ENCODE measurements around the gene OSTN. TPM values are rescaled to one million over a fixed set of nuclear protein-coding genes. Genes with fewer than 3 reads are reported as not detected.

OSTN gene
- total RNA-seq, 1 donor from 2014 or later: 0.14 TPM

DNA sequence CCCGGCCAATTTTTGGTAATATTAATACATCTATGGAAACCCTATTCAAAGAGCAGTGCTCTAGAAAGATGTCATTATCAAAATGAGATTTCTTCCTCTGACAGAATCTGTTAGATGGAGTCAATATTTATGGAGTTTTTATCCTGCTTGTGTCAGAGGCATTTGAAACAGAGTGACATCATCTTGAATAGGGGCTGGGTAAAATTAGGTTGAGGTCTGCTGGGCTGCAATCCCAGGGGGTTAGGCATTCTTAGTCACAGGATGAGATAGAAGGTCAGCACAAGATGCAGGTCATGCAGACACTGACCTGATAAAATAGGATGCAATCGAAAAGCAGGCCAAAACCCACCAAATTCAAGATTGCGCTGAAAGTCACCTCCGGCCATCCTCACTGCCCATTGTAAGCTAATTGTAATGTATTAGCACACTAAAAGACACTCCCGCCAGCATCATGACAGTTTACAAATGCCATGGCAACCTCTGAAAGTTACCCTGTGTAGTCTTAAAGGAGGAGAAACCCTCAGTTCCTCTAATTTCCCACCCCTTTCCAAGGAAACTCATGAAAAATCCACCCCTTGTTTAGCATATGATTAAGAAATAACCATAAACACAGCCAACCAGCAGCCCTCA is 102.9 kb downstream of the OSTN start:
- H3K36me3 Mint-ChIP-seq (ENCODE audit: insufficient read depth): no peaks in the 10 kb centered on the region
- no peak overlapping the region for H3K27ac Mint-ChIP-seq
- no peak for DNase-seq (ENCODE audit: low spot score, unreplicated experiment)
- peaks cover 12% of the 10 kb centered on the region for H3K4me1 Mint-ChIP-seq (ENCODE audit: low read depth)
- H3K9me3 Mint-ChIP-seq (ENCODE audit: low read depth): no peaks in the 10 kb centered on the region
- TF ChIP-seq, protein P1, sequence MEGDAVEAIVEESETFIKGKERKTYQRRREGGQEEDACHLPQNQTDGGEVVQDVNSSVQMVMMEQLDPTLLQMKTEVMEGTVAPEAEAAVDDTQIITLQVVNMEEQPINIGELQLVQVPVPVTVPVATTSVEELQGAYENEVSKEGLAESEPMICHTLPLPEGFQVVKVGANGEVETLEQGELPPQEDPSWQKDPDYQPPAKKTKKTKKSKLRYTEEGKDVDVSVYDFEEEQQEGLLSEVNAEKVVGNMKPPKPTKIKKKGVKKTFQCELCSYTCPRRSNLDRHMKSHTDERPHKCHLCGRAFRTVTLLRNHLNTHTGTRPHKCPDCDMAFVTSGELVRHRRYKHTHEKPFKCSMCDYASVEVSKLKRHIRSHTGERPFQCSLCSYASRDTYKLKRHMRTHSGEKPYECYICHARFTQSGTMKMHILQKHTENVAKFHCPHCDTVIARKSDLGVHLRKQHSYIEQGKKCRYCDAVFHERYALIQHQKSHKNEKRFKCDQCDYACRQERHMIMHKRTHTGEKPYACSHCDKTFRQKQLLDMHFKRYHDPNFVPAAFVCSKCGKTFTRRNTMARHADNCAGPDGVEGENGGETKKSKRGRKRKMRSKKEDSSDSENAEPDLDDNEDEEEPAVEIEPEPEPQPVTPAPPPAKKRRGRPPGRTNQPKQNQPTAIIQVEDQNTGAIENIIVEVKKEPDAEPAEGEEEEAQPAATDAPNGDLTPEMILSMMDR (IDR thresholded peaks at IDR 0.05; ENCODE audit: unreplicated experiment): no peak
- H3K4me3 Mint-ChIP-seq (ENCODE audit: low read depth): no peak overlapping the region
- H3K27me3 Mint-ChIP-seq: no peaks in the 10 kb centered on the region

DNA sequence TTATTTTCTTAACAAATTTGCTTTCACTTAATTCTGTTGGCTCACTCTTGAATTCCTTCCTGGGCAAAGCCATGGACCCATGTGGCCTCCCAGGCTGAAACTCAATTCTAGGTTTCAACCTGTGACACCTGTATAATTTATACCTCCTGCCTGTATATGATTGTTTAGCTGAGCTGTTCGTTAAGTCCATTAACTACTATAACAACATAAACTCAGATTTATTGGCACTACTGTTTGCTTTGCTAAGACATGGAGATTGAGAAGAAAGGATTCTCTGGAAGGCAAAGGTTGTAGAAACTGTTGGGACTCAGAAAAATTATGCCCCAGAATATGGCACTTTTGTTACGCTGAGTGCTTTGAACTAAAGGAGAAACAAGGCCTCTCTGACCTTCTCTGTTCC is 103.4 kb downstream of the OSTN start:
- Mint-ChIP-seq H3K27ac (no peak overlapping the region), H3K27me3 (no peaks in the 10 kb centered on the region), H3K36me3 (ENCODE audit: insufficient read depth) (no peaks in the 10 kb centered on the region), H3K9me3 (ENCODE audit: low read depth) (no peaks in the 10 kb centered on the region), H3K4me1 (ENCODE audit: low read depth) (peaks cover 12% of the 10 kb centered on the region), H3K4me3 (ENCODE audit: low read depth) (no peak overlapping the region)
- no peak for DNase-seq (ENCODE audit: low spot score, unreplicated experiment)
- TF ChIP-seq, protein P1 (IDR thresholded peaks at IDR 0.05; ENCODE audit: unreplicated experiment): no peak

DNA sequence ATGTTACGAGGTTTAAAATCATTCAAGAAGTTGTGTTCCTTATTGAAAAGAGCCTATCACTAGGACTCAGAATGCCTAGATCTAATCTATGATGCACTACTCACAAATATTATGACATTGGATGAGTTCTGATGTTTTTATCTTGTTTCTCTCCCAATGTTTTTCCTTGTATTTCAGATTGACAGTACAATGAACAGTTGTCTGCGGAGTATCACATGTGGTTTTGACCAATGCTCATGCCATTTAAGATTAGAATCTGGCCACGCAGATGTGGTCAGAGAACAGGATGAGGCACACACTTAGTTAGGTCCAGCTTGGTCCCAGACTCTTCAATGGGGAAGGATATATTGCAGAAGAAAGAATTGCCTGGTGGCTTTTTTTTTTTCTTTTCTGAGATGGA is 104.6 kb downstream of the OSTN start:
- Mint-ChIP-seq H3K9me3 (ENCODE audit: low read depth) (no peaks in the 10 kb centered on the region), H3K27ac (no peak overlapping the region), H3K36me3 (ENCODE audit: insufficient read depth) (no peaks in the 10 kb centered on the region), H3K4me3 (ENCODE audit: low read depth) (no peak overlapping the region), H3K27me3 (no peaks in the 10 kb centered on the region), H3K4me1 (ENCODE audit: low read depth) (peaks cover 11% of the 10 kb centered on the region)
- TF ChIP-seq, protein P1 (IDR thresholded peaks at IDR 0.05; ENCODE audit: unreplicated experiment): no peak
- DNase-seq (ENCODE audit: low spot score, unreplicated experiment): no peak

DNA sequence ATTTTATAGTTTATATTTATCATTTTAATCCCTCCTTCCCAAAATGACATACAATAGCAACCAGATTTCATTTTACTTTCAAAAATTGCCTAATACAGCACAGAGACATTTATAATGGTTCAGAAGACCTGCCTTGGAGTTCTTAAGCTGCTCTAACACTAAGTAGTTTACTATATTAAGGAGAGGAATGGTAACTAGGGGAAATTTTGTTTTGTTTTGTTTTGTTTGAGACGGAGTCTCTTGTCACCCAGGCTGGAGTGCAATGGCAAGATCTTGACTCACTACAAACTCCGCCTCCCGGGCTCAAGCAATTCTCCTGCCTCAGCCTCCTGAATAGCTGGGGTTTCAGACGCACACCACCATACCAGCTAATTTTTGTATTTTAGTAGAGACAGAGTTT is 107.4 kb downstream of the OSTN start:
- TF ChIP-seq, protein P1 (IDR thresholded peaks at IDR 0.05; ENCODE audit: unreplicated experiment): no peak
- H3K36me3 Mint-ChIP-seq (ENCODE audit: insufficient read depth): no peaks in the 10 kb centered on the region
- peaks cover 10% of the 10 kb centered on the region for H3K4me1 Mint-ChIP-seq (ENCODE audit: low read depth)
- H3K4me3 Mint-ChIP-seq (ENCODE audit: low read depth): no peak overlapping the region
- H3K27me3 Mint-ChIP-seq: no peaks in the 10 kb centered on the region
- peaks cover 4% of the 10 kb centered on the region for H3K9me3 Mint-ChIP-seq (ENCODE audit: low read depth)
- no peak overlapping the region for H3K27ac Mint-ChIP-seq
- DNase-seq (ENCODE audit: low spot score, unreplicated experiment): no peak

DNA sequence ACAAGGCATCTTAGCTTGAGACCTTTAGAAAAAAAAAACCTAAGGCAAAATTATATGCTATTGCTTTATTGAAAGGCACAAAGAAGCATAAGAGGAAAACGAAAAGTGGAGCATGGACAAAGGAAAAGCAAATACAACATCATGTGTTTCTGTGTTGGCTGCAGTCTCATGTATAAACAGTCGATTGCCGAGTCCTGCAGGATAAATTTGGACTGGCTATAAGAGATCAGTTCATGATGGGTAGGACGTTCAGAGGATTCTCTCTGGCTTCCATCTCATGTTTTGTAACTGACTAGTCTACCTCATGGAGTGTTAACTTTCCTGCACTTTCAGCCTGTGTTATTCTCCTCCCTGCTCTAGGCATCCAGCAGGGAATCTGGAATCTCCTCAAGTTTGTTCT is 108.3 kb downstream of the OSTN start:
- Mint-ChIP-seq H3K9me3 (ENCODE audit: low read depth) (peaks cover 4% of the 10 kb centered on the region), H3K4me3 (ENCODE audit: low read depth) (no peak overlapping the region), H3K27ac (no peak overlapping the region), H3K27me3 (no peaks in the 10 kb centered on the region), H3K4me1 (ENCODE audit: low read depth) (peaks cover 7% of the 10 kb centered on the region), H3K36me3 (ENCODE audit: insufficient read depth) (no peaks in the 10 kb centered on the region)
- TF ChIP-seq, protein P1 (IDR thresholded peaks at IDR 0.05; ENCODE audit: unreplicated experiment): no peak
- DNase-seq (ENCODE audit: low spot score, unreplicated experiment): no peak
